NCI-H226 (cell line): ENCODE measurements around the gene COL18A1.
"Not testable (repeated sequence)": the region's sequence is repeated elsewhere in the genome, so short reads cannot be mapped to it uniquely, and the experiment has no call there.

Source experiments
- DNase-seq: peaks from one replicate; pipeline ENCODE4 v3.0.0-alpha.2; 2015

COL18A1 gene

GRCh38 chr21:45367402-45368351 is 37.3 kb upstream of the COL18A1 start:
- no peak for DNase-seq

GRCh38 chr21:45369018-45369417 is 35.9 kb upstream of the COL18A1 start:
- DNase-seq = not testable (repeated sequence)

GRCh38 chr21:45370575-45370974 is 34.4 kb upstream of the COL18A1 start:
- DNase-seq = no peak

GRCh38 chr21:45371081-45371480 is 33.9 kb upstream of the COL18A1 start:
- no peak for DNase-seq

GRCh38 chr21:45371655-45372054 is 33.3 kb upstream of the COL18A1 start:
- DNase-seq = no peak

- DNase-seq = peak; percentile 47
Measured at GRCh38 chr21:45372732-45373355, 32.1 kb upstream of the COL18A1 start.

- DNase-seq = no peak
Measured at GRCh38 chr21:45373991-45374816, 30.8 kb upstream of the COL18A1 start.

GRCh38 chr21:45374826-45375455 is 30.0 kb upstream of the COL18A1 start:
- DNase-seq = no peak

GRCh38 chr21:45376459-45377324 is 28.3 kb upstream of the COL18A1 start:
- DNase-seq = no peak

- DNase-seq = no peak
Measured at GRCh38 chr21:45377325-45377709, 27.6 kb upstream of the COL18A1 start.

- no peak for DNase-seq
Measured at GRCh38 chr21:45377866-45378257, 27.1 kb upstream of the COL18A1 start.

- DNase-seq = no peak
Measured at GRCh38 chr21:45378258-45378966, 26.6 kb upstream of the COL18A1 start.

- DNase-seq = no peak
Measured at GRCh38 chr21:45379171-45379900, 25.6 kb upstream of the COL18A1 start.

GRCh38 chr21:45379901-45380330 is 25.0 kb upstream of the COL18A1 start:
- no peak for DNase-seq

- no peak for DNase-seq
Measured at GRCh38 chr21:45380566-45380965, 24.4 kb upstream of the COL18A1 start.

GRCh38 chr21:45381036-45381787 is 23.8 kb upstream of the COL18A1 start:
- DNase-seq = no peak

GRCh38 chr21:45381865-45382696 is 22.9 kb upstream of the COL18A1 start:
- no peak for DNase-seq

- no peak for DNase-seq
Measured at GRCh38 chr21:45382697-45382997, 22.3 kb upstream of the COL18A1 start.

GRCh38 chr21:45383111-45383614 is 21.8 kb upstream of the COL18A1 start:
- DNase-seq = no peak
